ENCODE data around the gene RHO.

Gene RHO

DNA sequence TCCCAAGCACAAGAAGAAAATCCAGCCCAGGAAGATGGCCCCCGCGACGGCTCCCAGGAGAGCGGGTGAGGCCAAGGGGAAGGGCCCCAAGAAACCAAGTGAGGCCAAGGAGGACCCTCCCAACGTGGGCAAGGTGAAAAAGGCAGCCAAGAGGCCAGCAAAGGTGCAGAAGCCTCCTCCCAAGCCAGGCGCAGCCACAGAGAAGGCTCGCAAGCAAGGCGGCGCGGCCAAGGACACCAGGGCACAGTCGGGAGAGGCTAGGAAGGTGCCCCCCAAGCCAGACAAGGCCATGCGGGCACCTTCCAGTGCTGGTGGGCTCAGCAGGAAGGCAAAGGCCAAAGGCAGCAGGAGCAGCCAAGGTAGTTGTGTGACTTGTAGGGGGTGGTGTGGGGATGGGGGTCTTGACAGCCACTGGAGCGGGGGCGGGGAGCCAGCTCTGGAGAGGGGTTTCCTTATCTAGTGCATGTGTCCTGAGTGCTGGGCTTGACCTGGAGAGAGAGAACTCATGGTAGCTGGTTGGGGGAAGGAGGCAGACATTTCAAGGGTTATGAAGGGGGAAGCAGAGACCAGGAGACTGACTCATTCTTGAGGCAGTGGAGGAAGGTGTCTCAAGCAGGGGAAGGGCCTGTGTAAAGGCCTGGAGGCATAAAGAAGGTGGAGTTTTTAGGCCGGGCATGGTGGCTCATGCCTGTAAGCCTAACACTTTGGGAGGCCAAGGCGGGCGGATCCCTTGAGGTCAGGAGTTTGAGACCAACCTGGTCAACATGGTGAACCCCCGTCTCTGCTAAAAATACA is 20.8 kb downstream of the RHO start:
- Histone ChIP-seq H3K4me3 (ENCODE audit: low read depth in 1 of 2, low read length in 2 of 2) (no peak overlapping the region), H3K36me3 (ENCODE audit: control insufficient read depth in 1 of 2, insufficient read depth in 2 of 2, low read length in 2 of 2) (no peaks in the 10 kb centered on the region), H3K27ac (ENCODE audit: low read length) (no peak overlapping the region), H3K4me1 (ENCODE audit: control insufficient read depth in 1 of 2, insufficient read depth in 2 of 2, low read length in 2 of 2) (peaks cover 0 to under 1% of the 10 kb centered on the region in 2 donors), H3K27me3 (ENCODE audit: low read depth, low read length) (no peaks in the 10 kb centered on the region), H3K9me3 (ENCODE audit: control insufficient read depth in 1 of 2, low read length in 2 of 2) (no peaks in the 10 kb centered on the region)

DNA sequence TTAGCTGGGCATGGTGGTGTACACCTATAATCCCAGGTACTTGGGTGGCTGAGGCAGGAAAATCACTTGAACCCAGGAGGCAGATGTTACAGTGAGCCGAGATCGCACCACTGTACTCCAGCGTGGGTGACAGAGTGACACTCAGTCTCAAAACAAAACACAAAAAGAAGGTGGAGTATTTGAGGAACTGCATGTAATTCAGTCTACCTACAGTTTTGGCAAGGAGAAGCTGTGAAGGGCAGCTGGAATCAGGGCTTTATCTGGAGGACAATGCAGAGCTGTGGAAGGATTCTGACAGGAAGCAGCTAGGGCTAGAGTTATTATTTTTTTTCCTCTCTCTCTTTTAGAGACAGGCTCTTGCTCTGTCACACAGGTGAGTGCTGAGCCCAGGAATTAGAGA is 21.4 kb downstream of the RHO start:
- no peak overlapping the region for H3K4me3 ChIP-seq (ENCODE audit: low read depth in 1 of 2, low read length in 2 of 2)

DNA sequence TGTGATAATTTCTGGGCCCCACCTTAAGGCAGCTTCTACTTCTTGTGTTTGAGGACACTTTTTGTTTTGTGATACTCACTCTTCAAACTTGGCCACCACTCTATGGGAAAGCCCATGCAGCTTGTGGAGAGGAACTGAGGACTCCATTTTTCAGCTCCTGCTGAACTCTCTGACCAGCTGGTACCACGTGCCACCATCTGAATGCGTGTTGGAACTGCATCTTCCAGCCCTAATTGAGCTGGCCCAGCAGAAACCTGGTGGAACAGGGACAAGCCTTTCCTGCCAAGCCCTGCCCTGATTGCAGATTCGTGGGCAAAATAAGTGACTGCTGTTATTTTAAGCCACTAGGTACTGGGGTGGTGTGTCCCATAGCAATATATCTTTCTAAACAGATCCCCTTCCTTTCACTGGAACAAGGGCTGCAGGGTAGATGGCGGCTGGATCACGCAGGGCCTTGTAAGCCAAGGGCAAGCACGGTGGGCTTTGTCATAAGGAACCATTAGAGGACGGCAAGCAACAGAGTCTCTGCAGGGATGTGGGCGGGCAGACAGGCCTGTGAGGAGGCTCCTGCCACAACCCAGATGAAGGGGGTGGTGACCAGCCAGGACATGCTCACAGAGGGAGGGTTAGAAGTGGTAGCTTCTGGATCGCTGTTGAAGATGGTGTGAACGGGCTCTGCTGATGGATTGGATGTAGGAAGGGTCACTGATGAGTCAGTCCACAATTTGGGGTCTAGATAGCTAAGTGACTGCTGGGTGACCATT is 24.0 kb downstream of the RHO start:
- Histone ChIP-seq H3K27ac (ENCODE audit: low read length) (no peak overlapping the region), H3K4me1 (ENCODE audit: control insufficient read depth in 1 of 2, insufficient read depth in 2 of 2, low read length in 2 of 2) (peaks cover 0 to 19% of the 10 kb centered on the region in 2 donors), H3K9me3 (ENCODE audit: control insufficient read depth in 1 of 2, low read length in 2 of 2) (no peaks in the 10 kb centered on the region), H3K36me3 (ENCODE audit: control insufficient read depth in 1 of 2, insufficient read depth in 2 of 2, low read length in 2 of 2) (peaks cover 0 to 3% of the 10 kb centered on the region in 2 donors), H3K27me3 (ENCODE audit: low read depth, low read length) (no peaks in the 10 kb centered on the region), H3K4me3 (ENCODE audit: low read depth in 1 of 2, low read length in 2 of 2) (no peak overlapping the region)

More for the DNA sequence above, 21.4 kb downstream of the RHO start:
- H3K36me3 ChIP-seq (ENCODE audit: control insufficient read depth in 1 of 2, insufficient read depth in 2 of 2, low read length in 2 of 2), result no peaks in the 10 kb centered on the region
- H3K27me3 ChIP-seq (ENCODE audit: low read depth, low read length), result no peaks in the 10 kb centered on the region
- no peaks in the 10 kb centered on the region for H3K9me3 ChIP-seq (ENCODE audit: control insufficient read depth in 1 of 2, low read length in 2 of 2)
- H3K27ac ChIP-seq (ENCODE audit: low read length), result no peak overlapping the region
- H3K4me1 ChIP-seq (ENCODE audit: control insufficient read depth in 1 of 2, insufficient read depth in 2 of 2, low read length in 2 of 2), result peaks cover 0 to 6% of the 10 kb centered on the region in 2 donors

DNA sequence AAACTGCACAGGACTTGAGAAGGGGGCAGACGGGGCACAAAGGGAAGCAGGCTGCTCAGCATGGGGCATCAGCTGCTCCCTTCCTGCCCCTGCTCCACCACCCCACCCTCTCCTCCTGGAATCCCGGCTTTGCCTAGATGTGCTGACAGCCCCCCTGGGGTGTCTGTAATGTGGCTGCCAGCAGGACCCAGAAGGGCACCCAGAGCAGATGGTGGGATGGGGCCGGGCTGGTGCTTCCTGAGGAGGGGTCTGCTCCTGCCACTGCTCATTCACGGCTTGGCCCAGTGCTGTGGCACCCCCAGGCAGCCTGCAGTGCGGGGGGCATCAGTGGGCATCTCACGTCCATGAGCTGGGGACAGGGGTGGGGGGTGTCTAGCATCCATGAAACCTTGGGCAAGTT is 24.7 kb downstream of the RHO start:
- peaks cover 0 to 19% of the 10 kb centered on the region in 2 donors for H3K4me1 ChIP-seq (ENCODE audit: control insufficient read depth in 1 of 2, insufficient read depth in 2 of 2, low read length in 2 of 2)
- no peak overlapping the region for H3K4me3 ChIP-seq (ENCODE audit: low read depth in 1 of 2, low read length in 2 of 2)
- no peak overlapping the region for H3K27ac ChIP-seq (ENCODE audit: low read length)
- peaks cover 0 to 4% of the 10 kb centered on the region in 2 donors for H3K36me3 ChIP-seq (ENCODE audit: control insufficient read depth in 1 of 2, insufficient read depth in 2 of 2, low read length in 2 of 2)
- no peaks in the 10 kb centered on the region for H3K9me3 ChIP-seq (ENCODE audit: control insufficient read depth in 1 of 2, low read length in 2 of 2)
- H3K27me3 ChIP-seq (ENCODE audit: low read depth, low read length), result no peaks in the 10 kb centered on the region

DNA sequence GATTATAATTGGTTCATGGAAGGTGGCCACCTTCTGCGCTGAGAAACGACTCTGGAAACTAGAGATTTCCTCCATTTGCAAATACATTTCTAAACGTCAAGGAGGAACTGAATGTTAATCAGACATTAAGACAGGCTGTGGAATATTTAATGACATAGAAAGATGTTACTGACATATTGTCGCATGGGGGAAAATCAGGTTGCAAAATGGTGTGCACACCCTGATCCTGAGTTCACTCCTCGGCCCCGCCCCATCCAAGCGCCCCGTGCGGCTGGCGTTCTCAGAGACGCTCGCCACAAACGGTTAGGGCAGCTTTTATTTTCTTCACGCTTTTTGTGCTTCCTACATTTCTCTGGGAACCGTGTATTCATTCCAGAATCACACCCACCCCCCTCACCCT is 25.3 kb downstream of the RHO start:
- H3K4me3 ChIP-seq (ENCODE audit: low read depth in 1 of 2, low read length in 2 of 2), result peak overlapping the region in 1 of 2 donors; percentile 16
- peaks cover 0 to 7% of the 10 kb centered on the region in 2 donors for H3K36me3 ChIP-seq (ENCODE audit: control insufficient read depth in 1 of 2, insufficient read depth in 2 of 2, low read length in 2 of 2)
- no peaks in the 10 kb centered on the region for H3K9me3 ChIP-seq (ENCODE audit: control insufficient read depth in 1 of 2, low read length in 2 of 2)
- H3K27me3 ChIP-seq (ENCODE audit: low read depth, low read length), result no peaks in the 10 kb centered on the region
- no peak overlapping the region for H3K27ac ChIP-seq (ENCODE audit: low read length)
- H3K4me1 ChIP-seq (ENCODE audit: control insufficient read depth in 1 of 2, insufficient read depth in 2 of 2, low read length in 2 of 2), result peaks cover 0 to 20% of the 10 kb centered on the region in 2 donors

DNA sequence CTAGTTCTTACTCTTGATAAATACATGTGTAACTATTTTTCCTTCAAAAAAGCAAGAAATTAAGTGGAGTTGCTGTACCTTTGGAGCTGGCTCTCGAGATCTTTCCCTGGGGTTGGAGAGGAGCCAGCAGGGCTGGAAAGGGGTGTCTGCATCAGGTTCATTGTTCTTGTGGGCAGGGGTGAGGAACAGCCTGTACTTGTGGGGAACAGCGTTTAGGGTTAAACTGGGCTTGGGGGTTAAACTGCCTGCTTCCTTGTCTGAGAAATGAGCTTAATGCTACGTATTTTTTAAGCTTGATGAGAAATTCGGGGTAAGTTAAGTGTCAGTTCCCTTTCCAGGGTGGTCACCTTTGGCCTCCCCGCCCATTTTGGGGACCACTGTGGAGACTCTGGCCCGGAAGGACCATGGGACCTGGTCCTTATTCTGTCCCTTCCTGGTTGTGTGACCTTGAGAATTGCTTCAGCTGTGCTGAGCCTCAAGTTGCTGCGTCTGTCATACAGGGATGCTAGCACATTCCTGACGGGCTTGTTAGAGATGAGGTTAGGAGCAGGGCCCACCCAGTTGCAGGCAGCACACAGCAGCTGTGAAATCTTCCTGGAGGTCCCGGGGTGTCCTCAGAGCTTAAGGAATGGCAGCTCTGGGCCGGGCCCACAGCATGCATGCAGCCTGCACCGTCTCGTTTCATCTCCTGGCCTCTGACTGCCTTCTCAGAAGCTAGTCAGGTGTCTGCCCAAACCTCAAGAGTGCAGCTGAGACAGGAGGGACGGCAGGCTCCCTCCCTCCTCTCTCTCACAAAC is 26.1 kb downstream of the RHO start:
- H3K27me3 ChIP-seq (ENCODE audit: low read depth, low read length), result no peaks in the 10 kb centered on the region
- H3K4me1 ChIP-seq (ENCODE audit: control insufficient read depth in 1 of 2, insufficient read depth in 2 of 2, low read length in 2 of 2), result peaks cover 0 to 24% of the 10 kb centered on the region in 2 donors
- no peak overlapping the region for H3K4me3 ChIP-seq (ENCODE audit: low read depth in 1 of 2, low read length in 2 of 2)
- peaks cover 0 to 7% of the 10 kb centered on the region in 2 donors for H3K36me3 ChIP-seq (ENCODE audit: control insufficient read depth in 1 of 2, insufficient read depth in 2 of 2, low read length in 2 of 2)
- H3K27ac ChIP-seq (ENCODE audit: low read length), result no peak overlapping the region
- no peaks in the 10 kb centered on the region for H3K9me3 ChIP-seq (ENCODE audit: control insufficient read depth in 1 of 2, low read length in 2 of 2)

DNA sequence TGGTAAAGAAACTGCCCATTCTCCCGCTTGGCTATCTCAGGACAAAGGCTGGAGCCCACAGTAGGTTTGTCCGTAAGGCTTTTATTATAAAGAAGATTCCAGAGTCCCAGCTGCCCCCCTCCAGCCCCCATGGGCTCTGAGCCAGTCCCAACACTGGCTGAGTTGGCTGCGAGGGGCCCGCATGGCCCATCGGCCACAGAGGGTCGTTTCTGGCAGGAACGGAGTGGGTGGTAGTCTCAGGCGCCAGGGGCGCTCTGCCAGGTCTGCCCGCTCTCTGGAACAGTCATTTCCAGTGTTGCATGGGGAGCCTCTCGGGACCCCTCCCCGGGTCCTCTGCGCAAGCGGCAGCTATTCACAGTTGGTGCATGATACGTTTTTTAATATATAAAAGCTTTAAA is 26.7 kb downstream of the RHO start:
- Histone ChIP-seq H3K27ac (ENCODE audit: low read length) (no peak overlapping the region), H3K9me3 (ENCODE audit: control insufficient read depth in 1 of 2, low read length in 2 of 2) (no peaks in the 10 kb centered on the region), H3K36me3 (ENCODE audit: control insufficient read depth in 1 of 2, insufficient read depth in 2 of 2, low read length in 2 of 2) (peaks cover 0 to 7% of the 10 kb centered on the region in 2 donors), H3K4me1 (ENCODE audit: control insufficient read depth in 1 of 2, insufficient read depth in 2 of 2, low read length in 2 of 2) (peaks cover 0 to 26% of the 10 kb centered on the region in 2 donors), H3K27me3 (ENCODE audit: low read depth, low read length) (no peaks in the 10 kb centered on the region), H3K4me3 (ENCODE audit: low read depth in 1 of 2, low read length in 2 of 2) (no peak overlapping the region)

DNA sequence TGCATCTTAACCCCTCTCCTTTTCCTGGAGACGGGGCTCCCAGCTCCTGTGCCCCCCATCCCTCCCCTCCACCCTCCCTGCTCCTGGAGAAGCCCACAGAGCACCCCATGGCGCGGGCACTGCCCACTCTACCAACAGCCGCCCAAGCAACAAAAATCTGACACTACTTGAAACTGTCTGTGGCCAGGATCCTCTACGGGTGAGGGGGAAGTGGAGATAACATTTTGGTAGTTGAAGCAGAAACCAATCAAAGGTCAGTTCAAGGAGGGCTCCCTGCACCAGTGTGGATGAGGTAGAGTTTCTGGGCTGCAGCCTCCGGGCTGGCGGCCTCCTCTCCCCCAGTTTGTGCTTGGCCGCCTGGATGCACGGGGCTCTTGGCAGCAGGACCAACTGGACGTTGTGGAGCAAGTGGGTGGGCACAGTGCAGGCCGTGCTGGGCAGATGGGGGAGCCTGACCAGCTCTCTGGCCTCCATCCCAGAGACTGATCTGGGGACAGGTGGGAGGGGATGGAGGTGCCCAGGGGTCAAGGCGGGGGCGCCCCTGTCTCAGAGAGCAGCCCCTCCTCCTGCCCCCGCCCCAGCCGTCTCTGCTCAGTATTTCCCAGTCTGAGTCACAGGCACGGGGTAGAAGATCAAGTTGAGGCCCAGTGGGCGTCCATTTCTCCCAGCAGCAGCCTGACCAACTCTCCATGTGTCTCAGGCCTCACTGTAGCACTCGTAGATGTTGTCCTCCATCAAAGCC is 27.3 kb downstream of the RHO start:
- Histone ChIP-seq H3K27ac (ENCODE audit: low read length) (no peak overlapping the region), H3K27me3 (ENCODE audit: low read depth, low read length) (no peaks in the 10 kb centered on the region), H3K4me3 (ENCODE audit: low read depth in 1 of 2, low read length in 2 of 2) (no peak overlapping the region), H3K36me3 (ENCODE audit: control insufficient read depth in 1 of 2, insufficient read depth in 2 of 2, low read length in 2 of 2) (peaks cover 0 to 7% of the 10 kb centered on the region in 2 donors), H3K4me1 (ENCODE audit: control insufficient read depth in 1 of 2, insufficient read depth in 2 of 2, low read length in 2 of 2) (peaks cover 0 to 33% of the 10 kb centered on the region in 2 donors), H3K9me3 (ENCODE audit: control insufficient read depth in 1 of 2, low read length in 2 of 2) (no peaks in the 10 kb centered on the region)

DNA sequence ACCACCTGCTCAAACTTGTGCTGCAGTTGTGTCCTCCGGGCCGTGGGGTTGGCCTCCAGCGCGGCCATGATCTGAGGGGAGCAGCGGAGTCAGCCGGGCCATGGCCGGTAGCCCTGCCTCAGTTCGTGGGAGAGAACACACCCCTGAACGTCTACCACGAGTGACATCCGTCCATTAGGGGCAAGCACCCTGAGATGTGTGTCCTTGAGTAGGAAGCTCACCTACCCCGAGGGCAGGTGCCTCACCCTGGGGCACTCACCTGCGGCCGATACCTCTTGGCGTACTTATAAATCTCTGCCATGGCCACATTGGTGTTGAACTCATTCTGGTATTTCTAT is 27.9 kb downstream of the RHO start:
- Histone ChIP-seq H3K9me3 (ENCODE audit: control insufficient read depth in 1 of 2, low read length in 2 of 2) (no peaks in the 10 kb centered on the region), H3K36me3 (ENCODE audit: control insufficient read depth in 1 of 2, insufficient read depth in 2 of 2, low read length in 2 of 2) (peaks cover 0 to 7% of the 10 kb centered on the region in 2 donors), H3K27ac (ENCODE audit: low read length) (no peak overlapping the region), H3K4me3 (ENCODE audit: low read depth in 1 of 2, low read length in 2 of 2) (no peak overlapping the region), H3K27me3 (ENCODE audit: low read depth, low read length) (no peaks in the 10 kb centered on the region), H3K4me1 (ENCODE audit: control insufficient read depth in 1 of 2, insufficient read depth in 2 of 2, low read length in 2 of 2) (peaks cover 0 to 38% of the 10 kb centered on the region in 2 donors)

DNA sequence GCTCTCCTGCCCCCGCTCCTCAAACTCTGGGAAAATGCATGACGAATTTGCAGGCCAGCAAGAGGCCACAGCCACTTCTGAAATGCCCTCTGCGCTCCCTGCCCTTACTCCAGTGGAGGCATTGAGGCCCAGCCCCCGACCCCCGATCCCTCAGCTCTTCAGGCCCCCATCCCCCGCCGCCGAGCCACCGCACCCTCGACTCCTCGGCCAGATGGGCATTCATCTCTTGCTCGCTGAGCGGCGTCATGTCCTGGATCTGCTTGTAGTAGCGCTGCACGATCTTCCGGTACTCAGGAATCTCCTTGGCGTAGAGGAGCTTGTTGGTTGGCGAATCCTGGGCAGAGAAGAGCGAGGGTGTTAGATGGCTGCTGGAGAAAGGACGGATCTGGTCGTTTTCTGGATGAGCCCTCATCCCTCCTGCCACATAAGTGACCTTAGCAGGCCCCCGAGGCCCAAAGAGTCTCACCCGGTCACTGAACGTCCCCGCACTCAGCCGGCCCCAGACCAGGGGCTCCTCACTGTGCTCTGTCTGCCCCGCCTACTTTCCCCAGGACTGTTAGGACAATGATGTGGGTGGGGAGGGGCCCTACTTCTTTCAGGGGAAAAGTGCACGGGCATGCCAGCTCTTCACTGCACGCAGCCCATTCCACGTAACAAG is 28.6 kb downstream of the RHO start:
- H3K9me3 ChIP-seq (ENCODE audit: control insufficient read depth in 1 of 2, low read length in 2 of 2), result no peaks in the 10 kb centered on the region
- peaks cover 0 to 7% of the 10 kb centered on the region in 2 donors for H3K36me3 ChIP-seq (ENCODE audit: control insufficient read depth in 1 of 2, insufficient read depth in 2 of 2, low read length in 2 of 2)
- no peaks in the 10 kb centered on the region for H3K27me3 ChIP-seq (ENCODE audit: low read depth, low read length)
- peaks cover 0 to 43% of the 10 kb centered on the region in 2 donors for H3K4me1 ChIP-seq (ENCODE audit: control insufficient read depth in 1 of 2, insufficient read depth in 2 of 2, low read length in 2 of 2)
- H3K27ac ChIP-seq (ENCODE audit: low read length), result no peak overlapping the region
- no peak overlapping the region for H3K4me3 ChIP-seq (ENCODE audit: low read depth in 1 of 2, low read length in 2 of 2)
